Coronary artery (tissue), 2 donors: Measurements from ENCODE around the gene C19orf25.

Source experiments
- DNase-seq: peaks from one replicate; pipeline ENCODE4 v3.0.0-alpha.2; 2017; ENCODE audit warnings: low spot score
- H3K27ac ChIP-seq, 2 donors: fragments of 200-600 bp; sonication (generic); one replicate each; pipeline ENCODE4 v1.5.1; 2016 to 2019
- H3K4me3 ChIP-seq: fragments of 200-600 bp; sonication (generic); 2 replicates; pipeline ENCODE4 v1.5.1; 2016; ENCODE audit warnings: mild to moderate bottlenecking, moderate library complexity
- CTCF ChIP-seq: fragments of 200-600 bp; sonication (generic); IDR thresholded peaks from one replicate; pipeline ENCODE4 v1.5.1; 2019; ENCODE audit warnings: antibody characterized with exemption

The C19orf25 gene

GRCh38 chr19:1469255-1470054 lies 9.6 kb downstream of the C19orf25 start:
- Histone ChIP-seq H3K27ac (no peak overlapping the region), H3K4me3 (peak overlapping the region; percentile 69)
- no peak for TF ChIP-seq CTCF
- no peak for DNase-seq

GRCh38 chr19:1468821-1469254 lies 10.2 kb downstream of the C19orf25 start:
- DNase-seq: no peak
- Histone ChIP-seq H3K4me3 (peak overlapping the region; percentile 69), H3K27ac (no peak overlapping the region)
- TF ChIP-seq CTCF: no peak

- no peak for TF ChIP-seq CTCF
- Histone ChIP-seq H3K27ac (no peak overlapping the region), H3K4me3 (peak overlapping the region; percentile 69)
- DNase-seq: no peak
These were observed 10.7 kb downstream of the C19orf25 start for GRCh38 chr19:1468274-1468820.

- no peak for TF ChIP-seq CTCF
- no peak for DNase-seq
- Histone ChIP-seq H3K4me3 (peak overlapping the region; percentile 69), H3K27ac (no peak overlapping the region)
These were observed 11.3 kb downstream of the C19orf25 start for GRCh38 chr19:1467490-1468273.

GRCh38 chr19:1467215-1467489 lies 11.9 kb downstream of the C19orf25 start:
- DNase-seq: no peak
- no peak overlapping the region for H3K27ac ChIP-seq
- TF ChIP-seq CTCF: no peak
- H3K4me3 ChIP-seq: peak overlapping the region; percentile 69

- no peak for TF ChIP-seq CTCF
- Histone ChIP-seq H3K27ac (no peak overlapping the region), H3K4me3 (peak overlapping the region; percentile 69)
- DNase-seq: no peak
These were observed 12.4 kb downstream of the C19orf25 start for GRCh38 chr19:1466461-1467214.
